Chondrocyte (in vitro differentiated cells): Measurements from ENCODE around the gene ASIC1. TPM values are rescaled to one million over a fixed set of nuclear protein-coding genes. Genes with fewer than 3 reads are reported as not detected.

Experiments
- DNase-seq: peaks from one replicate; pipeline ENCODE4 v3.0.0; 2021; ENCODE audit warnings: mixed read lengths, low spot score
- H3K27ac Mint-ChIP-seq: one replicate; pipeline ENCODE4 v1.8.0; 2021; ENCODE audit warnings: mild to moderate bottlenecking, moderate library complexity, mixed read lengths; ENCODE audit not compliant: unreplicated experiment
- H3K27me3 Mint-ChIP-seq: 2 replicates; pipeline ENCODE4 v1.8.0; 2021; ENCODE audit warnings: low read depth, mixed read lengths
- H3K36me3 Mint-ChIP-seq: 2 replicates; pipeline ENCODE4 v1.8.0; 2021; ENCODE audit warnings: low read depth, mixed read lengths
- H3K4me1 Mint-ChIP-seq: 2 replicates; pipeline ENCODE4 v1.8.0; 2021; ENCODE audit warnings: low read depth, mild to moderate bottlenecking, mixed read lengths
- H3K4me3 Mint-ChIP-seq: one replicate; pipeline ENCODE4 v1.8.0; 2021; ENCODE audit warnings: mild to moderate bottlenecking, moderate library complexity, mixed read lengths; ENCODE audit not compliant: unreplicated experiment
- H3K9me3 Mint-ChIP-seq: 2 replicates; pipeline ENCODE4 v1.8.0; 2021; ENCODE audit warnings: low read depth, mixed read lengths
- CTCF ChIP-seq: fragments of 200-600 bp; sonication (generic); IDR thresholded peaks from 2 replicates; pipeline ENCODE4 v1.5.0; 2021; ENCODE audit warnings: antibody characterized with exemption, mild to moderate bottlenecking, moderate library complexity
- total RNA-seq: library from RNA; stranded (reverse); gene quantifications from 3 replicates; pipeline ENCODE4 v1.2.1, GENCODE V29; 2021

Gene ASIC1
- total RNA-seq, 1 donor from 2014 or later = 3.9 TPM

GRCh38 chr12:50052544-50052943 lies 4.9 kb upstream of the ASIC1 start:
- H3K4me3 Mint-ChIP-seq = no peak overlapping the region
- H3K9me3 Mint-ChIP-seq = no peaks in the 10 kb centered on the region
- H3K36me3 Mint-ChIP-seq = peaks cover 3% of the 10 kb centered on the region
- DNase-seq = no peak
- H3K4me1 Mint-ChIP-seq = peaks cover 14% of the 10 kb centered on the region
- H3K27me3 Mint-ChIP-seq = peaks cover 49% of the 10 kb centered on the region
- no peak for TF ChIP-seq CTCF
- no peak overlapping the region for H3K27ac Mint-ChIP-seq

- Mint-ChIP-seq H3K4me3 (no peak overlapping the region), H3K9me3 (no peaks in the 10 kb centered on the region), H3K4me1 (peaks cover 14% of the 10 kb centered on the region), H3K36me3 (peaks cover 3% of the 10 kb centered on the region), H3K27me3 (peaks cover 49% of the 10 kb centered on the region), H3K27ac (no peak overlapping the region)
- DNase-seq = peak; percentile 22
- TF ChIP-seq CTCF = no peak
Observed at GRCh38 chr12:50052964-50053363, 4.4 kb upstream of the ASIC1 start.

DNA sequence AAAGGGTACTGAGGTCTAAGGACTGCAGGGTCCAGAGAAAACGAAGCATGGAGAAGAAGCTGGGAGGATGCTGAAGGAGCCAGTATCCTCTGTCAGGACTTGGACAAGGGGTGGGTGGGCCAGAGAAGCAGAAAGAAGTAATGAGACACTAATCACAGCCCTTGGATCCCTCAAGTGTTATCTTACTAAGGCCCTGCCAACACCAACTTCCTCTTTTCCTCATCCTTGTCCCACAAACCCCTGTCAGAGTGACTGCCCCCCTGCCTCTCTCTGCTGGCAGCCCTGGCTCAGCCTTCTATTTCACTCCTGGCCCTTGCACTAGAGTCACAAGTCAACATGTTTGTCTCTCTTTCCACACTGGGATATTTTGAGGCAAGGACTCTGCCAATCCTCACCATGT lies 3.8 kb upstream of the ASIC1 start:
- no peak overlapping the region for H3K27ac Mint-ChIP-seq
- peak; percentile 29 for DNase-seq
- peaks cover 49% of the 10 kb centered on the region for H3K27me3 Mint-ChIP-seq
- no peak for TF ChIP-seq CTCF
- H3K4me1 Mint-ChIP-seq = peaks cover 14% of the 10 kb centered on the region
- no peaks in the 10 kb centered on the region for H3K9me3 Mint-ChIP-seq
- no peak overlapping the region for H3K4me3 Mint-ChIP-seq
- H3K36me3 Mint-ChIP-seq = peaks cover 3% of the 10 kb centered on the region

- peaks cover 33% of the 10 kb centered on the region for H3K27me3 Mint-ChIP-seq
- peak; percentile 46 for DNase-seq
- H3K9me3 Mint-ChIP-seq = no peaks in the 10 kb centered on the region
- H3K4me3 Mint-ChIP-seq = peak overlapping the region; percentile 44
- peak; percentile 99 for TF ChIP-seq CTCF
- no peak overlapping the region for H3K27ac Mint-ChIP-seq
- peaks cover 1% of the 10 kb centered on the region for H3K36me3 Mint-ChIP-seq
- peaks cover 14% of the 10 kb centered on the region for H3K4me1 Mint-ChIP-seq
Observed at GRCh38 chr12:50055831-50056638, 1.4 kb upstream of the ASIC1 start.

GRCh38 chr12:50056639-50056976 lies 788 bp upstream of the ASIC1 start:
- Mint-ChIP-seq H3K27me3 (peaks cover 29% of the 10 kb centered on the region), H3K36me3 (peaks cover 1% of the 10 kb centered on the region), H3K4me3 (peak overlapping the region; percentile 86), H3K27ac (no peak overlapping the region), H3K9me3 (no peaks in the 10 kb centered on the region), H3K4me1 (peaks cover 14% of the 10 kb centered on the region)
- DNase-seq = peak; percentile 32
- no peak for TF ChIP-seq CTCF
